DOHH2 (cell line): ENCODE measurements around the gene FRMD4B.

Experiments used
- EZH2phosphoT487 ChIP-seq: fragments of 200-600 bp; sonication (generic); IDR thresholded peaks from 2 replicates; pipeline ENCODE4 v1.6.1; 2017; ENCODE audit warnings: borderline replicate concordance, mild to moderate bottlenecking, antibody characterized with exemption, low read length, moderate library complexity, mixed read lengths
- TF ChIP-seq, protein P1 (sequence below): fragments of 200-600 bp; sonication (generic); IDR thresholded peaks from one replicate; pipeline ENCODE4 v1.5.1; 2014; ENCODE audit warnings: antibody characterized with exemption, mild to moderate bottlenecking, low read depth, low read length; ENCODE audit not compliant: poor library complexity, severe bottlenecking

DNA sequence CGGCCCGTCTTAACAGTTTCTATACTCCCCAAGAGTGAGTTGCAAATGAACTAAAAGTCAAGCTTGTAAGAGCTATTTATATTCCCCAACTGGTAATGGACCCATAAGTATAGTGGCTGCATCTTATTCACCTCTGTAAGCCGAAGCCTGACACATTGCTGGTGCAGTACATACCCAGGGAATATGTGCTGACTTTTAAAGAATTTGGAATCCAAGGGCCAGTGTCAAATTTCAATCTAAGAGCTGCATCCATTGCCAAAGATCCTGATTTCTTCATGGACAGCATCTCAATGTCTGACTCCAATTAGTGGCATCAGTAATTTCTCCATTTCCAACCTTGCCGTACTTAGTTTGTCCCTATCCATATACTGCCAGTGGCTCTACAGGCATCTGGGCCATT is 42.0 kb downstream of the FRMD4B start:
- TF ChIP-seq, protein P1, sequence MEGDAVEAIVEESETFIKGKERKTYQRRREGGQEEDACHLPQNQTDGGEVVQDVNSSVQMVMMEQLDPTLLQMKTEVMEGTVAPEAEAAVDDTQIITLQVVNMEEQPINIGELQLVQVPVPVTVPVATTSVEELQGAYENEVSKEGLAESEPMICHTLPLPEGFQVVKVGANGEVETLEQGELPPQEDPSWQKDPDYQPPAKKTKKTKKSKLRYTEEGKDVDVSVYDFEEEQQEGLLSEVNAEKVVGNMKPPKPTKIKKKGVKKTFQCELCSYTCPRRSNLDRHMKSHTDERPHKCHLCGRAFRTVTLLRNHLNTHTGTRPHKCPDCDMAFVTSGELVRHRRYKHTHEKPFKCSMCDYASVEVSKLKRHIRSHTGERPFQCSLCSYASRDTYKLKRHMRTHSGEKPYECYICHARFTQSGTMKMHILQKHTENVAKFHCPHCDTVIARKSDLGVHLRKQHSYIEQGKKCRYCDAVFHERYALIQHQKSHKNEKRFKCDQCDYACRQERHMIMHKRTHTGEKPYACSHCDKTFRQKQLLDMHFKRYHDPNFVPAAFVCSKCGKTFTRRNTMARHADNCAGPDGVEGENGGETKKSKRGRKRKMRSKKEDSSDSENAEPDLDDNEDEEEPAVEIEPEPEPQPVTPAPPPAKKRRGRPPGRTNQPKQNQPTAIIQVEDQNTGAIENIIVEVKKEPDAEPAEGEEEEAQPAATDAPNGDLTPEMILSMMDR = no peak
- TF ChIP-seq EZH2phosphoT487 = no peak
